Activated naive CD4-positive, alpha-beta T cell treated with Interleukin-2 at 50 U/mL for 16 hours (primary cell): ENCODE measurements around the gene EHD4.

ENCODE experiments used
- DNase-seq: peaks from one replicate; pipeline ENCODE4 v3.0.0-alpha.2; 2020

EHD4 gene

DNA sequence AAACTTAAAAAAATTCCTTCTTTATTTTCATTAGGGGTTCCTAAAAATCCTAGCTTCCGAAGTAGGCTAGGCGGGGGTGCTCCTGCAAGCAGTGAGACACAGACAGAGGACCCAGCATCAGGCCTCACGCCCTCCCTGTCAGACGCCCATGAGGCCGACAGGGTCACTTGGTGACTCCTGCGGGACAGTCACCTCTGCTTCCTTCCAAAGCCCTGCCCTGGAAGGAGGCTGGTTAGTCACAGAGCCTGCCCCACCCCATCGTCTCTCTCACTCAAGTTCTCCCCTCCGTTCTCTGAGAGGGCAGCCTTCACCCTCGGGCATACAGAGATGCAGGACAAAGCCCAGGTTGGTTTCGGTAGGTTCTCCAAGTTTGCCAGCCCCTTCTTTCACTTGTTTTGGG is 38.6 kb downstream of the EHD4 start:
- no peak for DNase-seq

DNA sequence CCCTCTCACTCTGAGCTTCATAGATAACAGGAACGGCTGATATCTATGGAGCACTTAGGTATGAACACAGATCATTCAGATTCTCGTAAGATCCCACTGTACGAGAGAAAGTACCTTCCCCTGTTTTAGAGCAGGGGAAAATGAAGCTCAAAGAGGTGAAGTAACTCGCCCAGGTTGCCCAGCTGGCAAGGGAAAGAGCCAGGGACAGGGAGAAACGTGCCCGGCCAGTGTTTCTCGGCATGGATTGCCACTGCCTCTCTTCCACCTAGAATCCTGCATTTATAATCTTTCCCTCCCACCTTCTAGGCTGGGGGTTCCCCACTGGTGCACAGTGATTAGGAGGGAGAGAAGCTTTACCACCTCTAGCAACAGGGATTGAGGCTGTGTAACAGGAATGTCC is 39.0 kb downstream of the EHD4 start:
- DNase-seq = no peak

- DNase-seq = no peak
Measured at GRCh38 chr15:41932511-41933289, 39.7 kb downstream of the EHD4 start.

GRCh38 chr15:41932101-41932500 is 40.3 kb downstream of the EHD4 start:
- DNase-seq = no peak

DNA sequence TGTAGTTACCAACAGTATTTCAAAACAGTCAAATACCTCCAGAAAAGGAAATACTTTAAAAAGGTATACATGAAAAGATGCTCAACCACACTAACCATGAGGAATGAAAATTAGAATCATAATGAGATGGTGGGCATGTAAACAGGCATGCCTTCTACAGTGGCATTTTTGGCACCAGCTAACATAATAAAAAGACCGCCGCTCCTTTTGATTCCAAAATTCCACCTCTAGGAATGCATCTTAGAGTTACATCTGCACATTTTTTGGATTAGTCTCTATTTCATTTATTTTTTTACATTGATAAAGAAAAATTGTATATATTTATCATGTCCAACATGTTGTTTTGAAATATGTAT is 41.5 kb downstream of the EHD4 start:
- DNase-seq = no peak

DNA sequence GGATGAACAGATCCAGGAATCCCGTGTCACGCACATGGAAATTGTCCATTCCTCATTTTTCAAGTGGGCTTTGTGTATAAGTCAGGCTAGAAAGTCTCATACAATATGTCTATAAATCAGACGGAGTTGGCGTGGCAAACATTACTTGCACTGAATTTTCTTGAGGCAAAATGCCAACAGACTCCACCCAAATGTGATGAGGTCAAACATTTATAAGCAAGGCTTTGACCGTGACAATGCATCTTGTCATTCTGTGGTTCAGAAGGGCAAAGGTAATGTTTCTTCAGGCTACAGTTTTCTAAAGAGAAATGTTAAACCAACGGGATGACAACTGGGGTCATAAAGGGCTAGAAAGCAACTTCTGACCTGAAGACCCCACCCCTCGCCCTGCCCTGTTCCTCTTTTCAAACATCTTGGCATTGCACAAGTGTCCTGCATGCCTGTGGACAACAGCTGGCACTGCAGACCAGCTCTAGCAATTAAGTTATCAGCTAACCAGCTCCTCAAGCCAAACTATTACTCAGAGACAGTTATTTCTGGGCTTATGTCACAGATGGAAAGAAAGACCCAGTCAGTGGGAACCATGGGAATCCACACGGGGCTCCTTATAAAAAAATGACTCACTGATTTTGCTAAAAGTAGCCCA is 42.0 kb downstream of the EHD4 start:
- no peak for DNase-seq

GRCh38 chr15:41928637-41929620 is 43.4 kb downstream of the EHD4 start:
- DNase-seq = no peak

GRCh38 chr15:41928100-41928499 is 44.3 kb downstream of the EHD4 start:
- no peak for DNase-seq

GRCh38 chr15:41927536-41927935 is 44.8 kb downstream of the EHD4 start:
- no peak for DNase-seq

DNA sequence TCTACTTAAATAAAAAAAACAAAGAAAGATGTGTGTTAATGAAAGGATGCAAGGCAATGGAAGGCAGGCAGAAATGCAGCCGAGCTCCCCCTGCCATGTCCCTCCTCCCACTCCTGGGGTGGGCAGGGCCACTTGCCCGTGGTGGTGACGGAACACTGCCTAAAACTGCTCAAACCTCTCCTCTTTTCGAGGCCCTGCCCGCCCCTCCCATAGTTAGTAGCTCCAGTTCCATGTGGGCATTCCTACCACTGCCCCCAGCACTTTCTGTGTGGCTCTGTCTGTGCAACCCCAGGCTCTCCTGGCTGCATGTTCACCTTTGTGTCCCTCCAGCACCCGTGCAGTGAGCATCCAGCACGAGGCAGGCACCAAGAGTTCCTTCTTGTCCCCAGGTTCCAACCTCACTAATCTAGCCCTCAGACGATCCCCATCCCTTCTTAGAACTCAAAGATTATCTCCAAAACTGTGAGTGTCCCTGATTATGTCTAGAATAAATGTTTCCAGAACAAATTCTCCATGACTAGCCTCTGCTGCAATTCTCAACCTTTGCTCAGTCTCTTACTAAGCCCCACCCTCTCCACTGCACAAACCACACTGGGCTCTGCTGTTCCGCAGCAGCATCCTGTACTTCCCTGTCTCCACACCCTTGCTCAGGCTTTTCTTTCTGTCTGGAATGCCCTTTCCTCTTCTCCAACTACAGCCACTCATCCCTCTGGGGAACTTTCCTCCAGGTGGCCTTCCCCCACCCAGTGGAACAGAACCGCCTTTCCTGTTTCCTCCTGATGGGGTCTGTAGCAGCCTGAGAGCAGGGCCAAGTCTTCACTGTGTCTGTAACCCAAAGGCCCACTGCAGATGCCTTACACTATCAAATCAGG is 45.9 kb downstream of the EHD4 start:
- DNase-seq = no peak

- no peak for DNase-seq
Measured at GRCh38 chr15:41925086-41925608, 47.2 kb downstream of the EHD4 start.

- DNase-seq = no peak
Measured at GRCh38 chr15:41923401-41923997, 48.9 kb downstream of the EHD4 start.

- DNase-seq = no peak
Measured at GRCh38 chr15:41922353-41922752, 50.0 kb downstream of the EHD4 start.

DNA sequence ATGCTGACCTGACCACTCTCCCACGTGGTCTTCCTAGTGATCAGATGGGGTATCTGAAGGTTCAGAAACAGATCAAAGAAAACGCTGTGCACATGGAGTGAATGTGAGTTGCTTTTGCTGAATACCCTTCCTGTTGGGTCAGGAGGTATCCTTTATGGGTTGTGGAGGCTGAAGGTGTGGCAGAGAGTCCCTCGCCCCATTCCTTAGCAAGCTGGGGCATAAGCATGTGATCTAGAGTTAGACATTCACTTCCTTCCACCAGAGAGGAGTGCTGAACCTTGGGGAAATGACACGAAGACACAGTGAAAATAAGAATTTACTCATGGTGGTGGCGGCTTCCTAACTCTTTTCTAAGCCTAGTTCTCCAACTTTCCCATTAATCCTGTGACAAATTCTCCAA is 50.7 kb downstream of the EHD4 start:
- no peak for DNase-seq

- no peak for DNase-seq
Measured at GRCh38 chr15:41921167-41921566, 51.2 kb downstream of the EHD4 start.

GRCh38 chr15:41919954-41920538 is 52.3 kb downstream of the EHD4 start:
- DNase-seq = no peak

DNA sequence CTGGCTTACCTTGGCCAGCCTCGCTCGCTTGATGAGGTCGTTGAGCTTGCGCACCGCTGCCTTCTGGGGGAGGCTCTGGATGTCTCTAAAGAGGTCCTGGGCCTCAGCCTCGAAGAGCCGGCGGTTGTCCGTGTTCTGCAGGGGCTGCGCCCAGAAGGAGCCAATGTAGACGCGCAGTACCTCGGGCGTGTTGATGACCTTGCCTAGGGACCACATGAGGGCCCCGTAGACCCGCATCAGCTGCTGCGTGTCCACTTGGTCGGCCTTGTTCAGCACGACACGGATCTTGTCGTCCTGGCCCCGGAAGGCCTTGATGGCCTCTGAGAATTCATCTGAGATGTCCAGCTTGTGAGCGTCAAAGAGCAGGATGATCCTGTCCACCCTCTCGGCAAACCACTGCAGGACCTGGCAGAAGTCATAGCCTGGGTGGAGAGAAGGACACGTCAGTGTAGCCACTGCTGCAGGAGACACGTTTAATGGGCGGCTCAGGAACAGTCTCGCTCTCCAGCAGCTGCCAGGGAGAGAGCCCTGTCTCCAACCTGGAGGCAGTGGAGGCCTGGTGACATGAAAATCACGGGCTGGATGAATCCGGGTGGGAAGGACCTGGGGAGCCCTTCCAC is 53.0 kb downstream of the EHD4 start:
- no peak for DNase-seq

GRCh38 chr15:41918506-41919126 is 53.7 kb downstream of the EHD4 start:
- DNase-seq = no peak

- DNase-seq = no peak
Measured at GRCh38 chr15:41917767-41918430, 54.5 kb downstream of the EHD4 start.
